KG1 (cell line): ENCODE measurements around the gene DUSP28.
"Not testable (repeated sequence)": the region's sequence is repeated elsewhere in the genome, so short reads cannot be mapped to it uniquely, and the experiment has no call there.

Experiments
- DNase-seq: peaks from one replicate; lab custom pipeline; 2025; lab: John Stamatoyannopoulos, UW

The DUSP28 gene

GRCh38 chr2:240560084-240560479, at the start of gene DUSP28:
DUSP28 (plus strand) TSS chr2:240560357; CDS start chr2:240560685, 328 bp downstream.
- DNase-seq, result peak; percentile 74

- DNase-seq, result no peak
Measured at GRCh38 chr2:240510513-240511210, 49.5 kb upstream of the DUSP28 start.

- DNase-seq, result no peak
Measured at GRCh38 chr2:240511351-240512108, 48.6 kb upstream of the DUSP28 start.

GRCh38 chr2:240512109-240512485, 48.1 kb upstream of the DUSP28 start:
- DNase-seq, result no peak

- DNase-seq, result no peak
Measured at GRCh38 chr2:240512666-240513535, 47.3 kb upstream of the DUSP28 start.

GRCh38 chr2:240513549-240514287, 46.4 kb upstream of the DUSP28 start:
- DNase-seq, result no peak

- DNase-seq, result no peak
Measured at GRCh38 chr2:240514631-240515030, 45.5 kb upstream of the DUSP28 start.

- no peak for DNase-seq
Measured at GRCh38 chr2:240517342-240517741, 42.8 kb upstream of the DUSP28 start.

- DNase-seq, result no peak
Measured at GRCh38 chr2:240518981-240519380, 41.2 kb upstream of the DUSP28 start.

GRCh38 chr2:240519396-240520129, 40.6 kb upstream of the DUSP28 start:
- no peak for DNase-seq

- no peak for DNase-seq
Measured at GRCh38 chr2:240520130-240520973, 39.8 kb upstream of the DUSP28 start.

GRCh38 chr2:240520974-240521350, 39.2 kb upstream of the DUSP28 start:
- DNase-seq, result no peak

- DNase-seq, result not testable (repeated sequence)
Measured at GRCh38 chr2:240521885-240522284, 38.3 kb upstream of the DUSP28 start.

- no peak for DNase-seq
Measured at GRCh38 chr2:240522406-240522805, 37.8 kb upstream of the DUSP28 start.

GRCh38 chr2:240523451-240524281, 36.5 kb upstream of the DUSP28 start:
- DNase-seq, result no peak

- peak; percentile 8 for DNase-seq
Measured at GRCh38 chr2:240524963-240525718, 35.0 kb upstream of the DUSP28 start.

GRCh38 chr2:240525802-240526201, 34.4 kb upstream of the DUSP28 start:
- DNase-seq, result no peak

GRCh38 chr2:240526521-240526920, 33.6 kb upstream of the DUSP28 start:
- DNase-seq, result no peak
